Measurements from ENCODE around the gene EFCC1. TPM values are rescaled to one million over a fixed set of nuclear protein-coding genes. Genes with fewer than 3 reads are reported as not detected.

EFCC1 gene
- total and polyA plus RNA-seq, 2 of the 13 experiments (the other 11 are each of a cell fraction or from before 2014, with no cell fraction given), result not detected

GRCh38 chr3:128970740-128971047, 30.4 kb upstream of the EFCC1 start:
- ChIA-PET CTCF (ENCODE audit: low intra/inter-chr PET ratio, low total read pairs) (interaction anchor here (1.8 kb wide), 1 partner anchor 275 kb away, joined by 20 read pairs; no protein-coding TSS in a partner anchor), POLR2A (interaction anchor here (1.3 kb wide), 1 partner anchor 148 kb away, joined by 3 read pairs; no protein-coding TSS in a partner anchor)
- Histone ChIP-seq H2AFZ (ENCODE audit: low read length) (no peak overlapping the region), H3K9ac (ENCODE audit: insufficient read depth, low read depth, low read length) (no peak overlapping the region), H4K20me1 (ENCODE audit: insufficient read depth, low read length) (no peaks in the 10 kb centered on the region), H3K79me2 (ENCODE audit: insufficient read depth, low read length) (no peaks in the 10 kb centered on the region), H3K4me1 (ENCODE audit: insufficient read depth, low read length) (no peaks in the 10 kb centered on the region), H3K27me3 (ENCODE audit: control insufficient read depth in 1 of 2, insufficient read depth in 2 of 2, low read length in 2 of 2) (peaks cover 2 to 34% of the 10 kb centered on the region in 2 experiments; a peak in 4 of 5 replicates), H3K27ac (ENCODE audit: extremely low read length, insufficient read depth, low read length) (no peak overlapping the region), H3K9me3 (ENCODE audit: low read length) (no peaks in the 10 kb centered on the region), H3K4me2 (ENCODE audit: low read depth, low read length) (no peak overlapping the region), H3K4me3 (replicated peaks in 1 of 3; ENCODE audit: insufficient read depth in 1 of 3, low read depth in 2 of 3, low read length in 3 of 3) (no peak overlapping the region), H3K36me3 (replicated peaks in 1 of 2; ENCODE audit: control insufficient read depth in 1 of 2, insufficient read depth in 2 of 2, low read length in 2 of 2) (no peaks in the 10 kb centered on the region)
- in situ Hi-C loops (cut with HindIII; ENCODE audit: extremely low pct_ligation_motif_present, low pct_unique_long_range_greater_than_20kb) (loop anchor here (10.0 kb wide), 1 partner anchor 114 kb away; no protein-coding TSS in a partner anchor), intact Hi-C loops (cut with micrococcal nuclease; ENCODE audit: unreplicated experiment) (loop anchor here (1.0 to 5.0 kb wide), 4 partner anchors 46 to 279 kb away; partner anchors contain the start of gene COPG1)
- FAIRE-seq, result no peak
- TF ChIP-seq XRCC5 (optimal IDR thresholded peaks at IDR 0.05; ENCODE audit: low read length) (no peak), REPIN1 (CRISPR knock-in tag; IDR thresholded peaks at IDR 0.05; ENCODE audit: borderline replicate concordance, low read depth) (no peak), CEBPG (CRISPR knock-in tag; IDR thresholded peaks at IDR 0.05) (no peak), EEA1 (CRISPR knock-in tag; IDR thresholded peaks at IDR 0.05; ENCODE audit: borderline replicate concordance) (no peak), HBP1 (CRISPR knock-in tag; IDR thresholded peaks at IDR 0.05; ENCODE audit: low read depth) (no peak), NR3C1 (CRISPR knock-in tag; IDR thresholded peaks at IDR 0.05) (no peak), ZNF256 (CRISPR knock-in tag; conservative IDR thresholded peaks at IDR 0.05) (no peak), SIN3B (IDR thresholded peaks at IDR 0.05; ENCODE audit: low read length) (no peak), ZNF280D (CRISPR knock-in tag; IDR thresholded peaks at IDR 0.05) (no peak), ZNF781 (CRISPR knock-in tag; IDR thresholded peaks at IDR 0.05; ENCODE audit: borderline replicate concordance, not compliant biosample characterization) (no peak), KLF12 (CRISPR knock-in tag; IDR thresholded peaks at IDR 0.05; ENCODE audit: borderline replicate concordance) (no peak), MEIS1 (CRISPR knock-in tag; IDR thresholded peaks at IDR 0.05; ENCODE audit: borderline replicate concordance) (no peak)
- no peak for ATAC-seq
- no TSS peak for BruUV-seq (replicated peaks)
- DNase-seq (ENCODE audit: low spot score), result no peak
- 5% methylated on average over 1 of the region's 1 CpG for WGBS (ENCODE audit: low lambda C conversion rate)

All from HepG2 (cell line).